Bronchial epithelial cell (primary cell): ENCODE results near the gene MIOX. TPM values are rescaled to one million over a fixed set of nuclear protein-coding genes. Genes with fewer than 3 reads are reported as not detected.
A peak's percentile ranks its signal among the peaks of the same experiment; 100 is the strongest.

Source experiments
- DNase-seq: peaks from one replicate; pipeline ENCODE4 v3.0.0-alpha.2; 2010; ENCODE audit warnings: low read depth
- FAIRE-seq: peaks from 2 replicates; lab custom pipeline; 2011; peaks lifted over from hg19 to GRCh38; lab: Jason Lieb, UNC
- H3K27me3 ChIP-seq: 2 replicates; pipeline ENCODE4 v1.5.1; 2011; ENCODE audit warnings: low read length; ENCODE audit not compliant: control insufficient read depth, insufficient read depth
- H3K36me3 ChIP-seq: 2 replicates; pipeline ENCODE4 v1.5.1; 2011; ENCODE audit warnings: low read length; ENCODE audit not compliant: control insufficient read depth, insufficient read depth
- H3K4me3 ChIP-seq: 2 replicates; pipeline ENCODE4 v1.5.1; 2011; ENCODE audit warnings: mild to moderate bottlenecking, low read depth, low read length, control low read depth
- total RNA-seq: library from RNA; depleted of rRNA; stranded (reverse); fragments of >200 nt; gene quantifications from 2 replicates; pipeline ENCODE4 v1.2.1, GENCODE V29; 2014
- TF ChIP-seq, protein P1 (sequence below): IDR thresholded peaks from 2 replicates; pipeline ENCODE4 v1.5.1; 2011; ENCODE audit warnings: mild to moderate bottlenecking, moderate library complexity, low read length, control low read depth, inconsistent platforms; ENCODE audit not compliant: insufficient read depth, severe bottlenecking

MIOX gene
- total RNA-seq, 1 donor from 2014 or later = not detected

DNA sequence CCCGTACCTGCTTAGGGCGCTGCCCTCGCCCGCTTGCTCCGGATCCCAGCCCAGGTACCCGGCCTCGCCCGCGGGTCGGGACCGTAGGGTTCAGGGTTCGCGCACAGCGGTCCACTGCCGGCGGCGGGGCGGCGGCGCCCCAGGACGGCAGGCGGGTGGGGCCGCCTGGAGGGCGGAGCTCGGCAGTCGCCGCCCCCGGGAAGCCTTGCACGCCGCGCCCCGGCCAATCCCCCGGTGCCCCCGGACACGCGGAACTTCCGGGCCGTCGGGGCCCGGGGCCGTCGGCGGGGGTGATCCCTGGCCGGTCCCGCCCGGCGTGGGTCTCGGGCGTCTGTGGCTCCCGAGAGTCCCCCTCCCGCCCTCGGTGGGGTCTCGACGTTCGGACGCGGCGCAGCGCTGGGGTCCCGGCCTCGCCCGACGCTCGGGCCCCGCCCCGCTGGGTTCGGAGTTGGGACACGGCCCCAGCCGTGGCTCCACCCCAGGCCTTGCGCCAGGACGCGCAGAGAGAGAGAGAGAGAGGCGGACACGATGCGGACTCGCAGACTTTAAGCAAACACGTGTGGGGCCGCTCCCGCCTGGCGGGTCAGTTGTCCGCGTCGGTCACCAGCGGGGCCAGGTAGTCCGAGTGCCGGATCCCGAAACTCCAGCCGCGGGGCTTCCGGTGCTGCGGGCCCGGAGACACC is 43.4 kb downstream of the MIOX start, which contains the start of gene TYMP:
Gene TYMP (minus strand): TSS at position 116 of the 683 bp plus-strand sequence. CDS start 303 bp downstream, outside the sequence.
- Histone ChIP-seq H3K27me3 (no peaks in the 10 kb centered on the region), H3K36me3 (peaks cover 6% of the 10 kb centered on the region), H3K4me3 (peak within 1 kb of the TSS; percentile 78)
- TF ChIP-seq, protein P1, sequence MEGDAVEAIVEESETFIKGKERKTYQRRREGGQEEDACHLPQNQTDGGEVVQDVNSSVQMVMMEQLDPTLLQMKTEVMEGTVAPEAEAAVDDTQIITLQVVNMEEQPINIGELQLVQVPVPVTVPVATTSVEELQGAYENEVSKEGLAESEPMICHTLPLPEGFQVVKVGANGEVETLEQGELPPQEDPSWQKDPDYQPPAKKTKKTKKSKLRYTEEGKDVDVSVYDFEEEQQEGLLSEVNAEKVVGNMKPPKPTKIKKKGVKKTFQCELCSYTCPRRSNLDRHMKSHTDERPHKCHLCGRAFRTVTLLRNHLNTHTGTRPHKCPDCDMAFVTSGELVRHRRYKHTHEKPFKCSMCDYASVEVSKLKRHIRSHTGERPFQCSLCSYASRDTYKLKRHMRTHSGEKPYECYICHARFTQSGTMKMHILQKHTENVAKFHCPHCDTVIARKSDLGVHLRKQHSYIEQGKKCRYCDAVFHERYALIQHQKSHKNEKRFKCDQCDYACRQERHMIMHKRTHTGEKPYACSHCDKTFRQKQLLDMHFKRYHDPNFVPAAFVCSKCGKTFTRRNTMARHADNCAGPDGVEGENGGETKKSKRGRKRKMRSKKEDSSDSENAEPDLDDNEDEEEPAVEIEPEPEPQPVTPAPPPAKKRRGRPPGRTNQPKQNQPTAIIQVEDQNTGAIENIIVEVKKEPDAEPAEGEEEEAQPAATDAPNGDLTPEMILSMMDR = no peak
- DNase-seq (peak; percentile 52), FAIRE-seq (no peak)

DNA sequence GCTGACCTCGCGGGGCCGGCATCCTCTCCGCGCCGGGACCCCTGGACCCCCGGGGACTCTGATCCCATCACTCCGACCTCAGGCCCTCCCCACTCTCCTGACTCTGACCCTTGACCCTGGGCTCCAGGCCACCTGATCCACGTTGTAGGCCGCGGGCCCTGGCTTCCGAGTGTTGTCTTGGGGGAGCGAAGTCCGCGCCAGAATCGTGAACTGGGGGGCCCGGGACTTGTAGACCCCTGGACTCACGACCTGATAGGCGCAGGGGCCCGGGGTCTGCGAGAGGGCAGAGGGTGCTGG is 43.9 kb downstream of the MIOX start:
- Histone ChIP-seq H3K27me3 (no peaks in the 10 kb centered on the region), H3K4me3 (peak overlapping the region; percentile 78), H3K36me3 (peaks cover 6% of the 10 kb centered on the region)
- TF ChIP-seq, protein P1 = no peak
- FAIRE-seq (no peak), DNase-seq (no peak)

DNA sequence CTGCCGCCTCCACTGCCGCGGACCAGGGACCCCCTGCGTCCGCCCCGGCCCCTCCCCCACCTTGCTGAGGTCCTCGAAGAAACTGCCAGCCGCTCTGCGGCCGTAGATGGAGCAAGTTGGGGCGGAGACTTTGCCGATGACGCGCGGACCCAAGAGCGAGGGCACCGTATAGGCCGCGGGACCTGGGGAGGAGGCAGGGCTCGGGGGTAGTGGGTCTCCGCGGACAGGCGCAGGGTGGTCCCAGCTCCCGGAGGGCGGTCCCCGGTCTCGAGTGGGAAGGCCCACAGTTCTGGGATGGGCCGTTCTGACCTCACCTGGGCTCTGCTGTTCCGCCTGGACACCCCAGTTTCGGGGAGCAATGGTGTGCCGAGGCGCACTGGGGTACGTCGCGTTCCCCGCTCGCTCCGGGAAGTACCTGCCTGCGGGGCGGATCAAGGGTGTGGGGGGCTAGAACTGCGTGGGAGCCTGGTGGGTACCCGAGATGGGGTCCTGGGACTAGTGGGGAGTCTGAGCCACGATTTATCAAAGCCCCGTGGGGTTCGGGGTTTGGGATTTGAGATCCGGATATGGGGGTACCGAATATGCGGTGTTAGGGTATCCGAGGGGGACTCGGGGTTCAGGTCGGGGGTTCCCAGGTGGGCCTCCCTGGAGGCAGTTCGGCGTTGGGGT is 44.4 kb downstream of the MIOX start:
- peak; percentile 76 for DNase-seq
- peaks cover 6% of the 10 kb centered on the region for H3K36me3 ChIP-seq
- no peak for FAIRE-seq
- peak overlapping the region; percentile 78 for H3K4me3 ChIP-seq
- no peaks in the 10 kb centered on the region for H3K27me3 ChIP-seq
- TF ChIP-seq, protein P1 = no peak

DNA sequence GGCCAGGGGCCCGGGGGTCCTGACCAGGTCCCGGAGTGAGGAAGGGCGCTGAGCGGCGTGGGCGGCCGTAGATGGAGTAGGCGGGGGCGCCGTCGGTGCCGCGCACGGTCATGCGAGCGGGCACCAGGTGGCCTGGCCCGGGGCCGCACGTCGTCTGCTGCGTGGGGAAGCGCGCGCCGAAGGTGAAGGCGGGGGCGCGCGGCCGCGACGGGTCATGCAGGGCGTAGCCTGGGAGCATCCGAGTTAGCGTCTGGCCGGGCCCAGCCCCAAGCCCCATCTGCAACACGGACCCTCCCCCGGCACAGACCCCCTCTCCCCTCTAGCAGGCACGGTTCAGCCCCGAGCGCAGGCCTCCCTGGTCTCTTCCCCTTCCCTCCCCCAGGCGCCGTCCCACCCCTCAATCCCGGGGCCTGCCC is 44.9 kb downstream of the MIOX start:
- H3K36me3 ChIP-seq = peaks cover 6% of the 10 kb centered on the region
- TF ChIP-seq, protein P1 = no peak
- no peak for FAIRE-seq
- H3K27me3 ChIP-seq = no peaks in the 10 kb centered on the region
- H3K4me3 ChIP-seq = peak overlapping the region; percentile 78
- peak; percentile 35 for DNase-seq

DNA sequence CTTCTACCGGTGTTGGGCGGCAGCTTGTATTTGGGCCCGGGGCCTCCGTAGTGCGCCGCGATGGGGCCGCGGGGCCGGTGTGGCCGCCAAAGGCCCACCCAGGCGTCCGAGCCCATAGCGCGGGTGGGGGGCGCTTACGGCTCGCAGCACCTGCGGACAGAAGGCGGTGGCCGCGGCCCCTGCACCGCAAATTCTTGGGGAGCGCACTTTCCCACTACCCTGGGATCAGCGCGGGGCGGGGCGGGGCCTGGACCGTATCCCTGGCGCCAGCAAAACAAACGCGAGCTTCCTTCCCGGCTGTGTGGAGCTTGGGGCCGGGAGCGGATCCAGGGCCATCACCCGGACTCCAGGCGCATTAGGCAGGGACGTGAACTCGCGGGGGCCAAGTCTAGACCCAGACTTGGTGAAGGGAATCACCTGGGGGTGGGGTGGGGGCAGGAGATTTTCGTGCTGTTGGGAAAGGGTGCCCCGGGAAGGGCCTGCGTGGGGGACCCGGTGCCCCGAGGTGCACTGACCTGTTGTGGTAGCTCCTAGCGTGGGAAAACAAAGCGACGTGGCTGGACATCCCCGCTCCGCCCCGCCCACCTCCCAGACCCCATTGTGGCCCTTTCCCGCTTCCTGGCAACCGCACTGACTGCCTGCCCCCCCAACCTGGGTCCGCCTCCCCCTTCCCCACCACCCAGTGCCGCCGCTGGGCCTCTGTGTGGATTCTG is 45.5 kb downstream of the MIOX start:
- no peaks in the 10 kb centered on the region for H3K27me3 ChIP-seq
- peak overlapping the region; percentile 78 for H3K4me3 ChIP-seq
- peaks cover 6% of the 10 kb centered on the region for H3K36me3 ChIP-seq
- TF ChIP-seq, protein P1 = no peak
- DNase-seq = peak; percentile 38
- FAIRE-seq = no peak
